Naive thymus-derived CD8-positive, alpha-beta T cell (primary cell): Measurements from ENCODE around the gene EEF1A1. TPM values are rescaled to one million over a fixed set of nuclear protein-coding genes. Genes with fewer than 3 reads are reported as not detected.
"Not testable (repeated sequence)": the region's sequence is repeated elsewhere in the genome, so short reads cannot be mapped to it uniquely, and the experiment has no call there.

ENCODE experiments used
- ATAC-seq, 2 donors: fragments of 150-1000 bp; cut with Tn5 transposase in 1 of 2; sonication (Bioruptor Pico), chemical (Tn5 transposase) in 1 of 2; 1 replicate in 1 of 2; 2 replicates in 1 of 2; pipeline ENCODE4 v1.10.0; 2021; ENCODE audit warnings: mild to moderate bottlenecking in 2 of 2, moderate library complexity in 2 of 2
- POLR2A ChIA-PET: fragments of 350-600 bp; sonication (Branson Sonifier 250); formaldehyde crosslinking; loops from one replicate; lab custom pipeline; 2021; ENCODE audit warnings: antibody characterized with exemption; lab: Charles Lee
- DNase-seq, 10 donors: peaks; one replicate each; pipeline versions ENCODE4 v3.0.0 to v3.0.0-alpha.2; 2020 to 2022
- H3K27ac Mint-ChIP-seq, 10 donors: one replicate each; pipeline ENCODE4 v1.8.0; 2020 to 2022; ENCODE audit warnings: mild to moderate bottlenecking in 10 of 10, mixed read lengths in 10 of 10, moderate library complexity in 4 of 10, inconsistent platforms in 1 of 10
- H3K27me3 Mint-ChIP-seq, 5 donors: one replicate each; pipeline ENCODE4 v1.8.0; 2021 to 2022; ENCODE audit warnings: mixed read lengths in 5 of 5
- H3K36me3 Mint-ChIP-seq, 3 donors: one replicate each; pipeline ENCODE4 v1.8.0; 2020 to 2022; ENCODE audit warnings: mixed read lengths in 3 of 3, mild to moderate bottlenecking in 2 of 3, inconsistent platforms in 1 of 3
- H3K4me1 Mint-ChIP-seq, 4 donors: one replicate each; pipeline ENCODE4 v1.8.0; 2021 to 2022; ENCODE audit warnings: mixed read lengths in 4 of 4
- H3K4me3 Mint-ChIP-seq, 10 donors: one replicate each; pipeline ENCODE4 v1.8.0; 2020 to 2022; ENCODE audit warnings: mild to moderate bottlenecking in 10 of 10, mixed read lengths in 10 of 10, moderate library complexity in 6 of 10, inconsistent platforms in 1 of 10
- H3K9me3 Mint-ChIP-seq, 9 donors: one replicate each; pipeline ENCODE4 v1.8.0; 2020 to 2022; ENCODE audit warnings: mixed read lengths in 9 of 9, mild to moderate bottlenecking in 3 of 9, inconsistent platforms in 1 of 9, moderate library complexity in 1 of 9
- polyA plus RNA-seq, 3 donors: library from polyadenylated mRNA; unstranded; fragments of 300-500 nt; fragmentation: Illumina TruSeq; gene quantifications; one replicate each; pipeline ENCODE4 v1.2.3, GENCODE V29; 2021
- total RNA-seq, 8 experiments: library from RNA in 2 of 8; stranded (reverse) in 2 of 8; gene quantifications; one replicate each; pipeline ENCODE4 v1.2.3 and lab custom pipeline; 2021 to 2026

Gene EEF1A1
- total RNA-seq (over 10,000 TPM; 14,584 to 14,776 TPM), polyA plus RNA-seq (over 10,000 TPM; 14,095 to 14,658 (median 14,646) TPM), total RNA-seq (lab: John Stamatoyannopoulos, UW) (13,643 to 19,460 (median 17,289) reads per million in 6 experiments)

DNA sequence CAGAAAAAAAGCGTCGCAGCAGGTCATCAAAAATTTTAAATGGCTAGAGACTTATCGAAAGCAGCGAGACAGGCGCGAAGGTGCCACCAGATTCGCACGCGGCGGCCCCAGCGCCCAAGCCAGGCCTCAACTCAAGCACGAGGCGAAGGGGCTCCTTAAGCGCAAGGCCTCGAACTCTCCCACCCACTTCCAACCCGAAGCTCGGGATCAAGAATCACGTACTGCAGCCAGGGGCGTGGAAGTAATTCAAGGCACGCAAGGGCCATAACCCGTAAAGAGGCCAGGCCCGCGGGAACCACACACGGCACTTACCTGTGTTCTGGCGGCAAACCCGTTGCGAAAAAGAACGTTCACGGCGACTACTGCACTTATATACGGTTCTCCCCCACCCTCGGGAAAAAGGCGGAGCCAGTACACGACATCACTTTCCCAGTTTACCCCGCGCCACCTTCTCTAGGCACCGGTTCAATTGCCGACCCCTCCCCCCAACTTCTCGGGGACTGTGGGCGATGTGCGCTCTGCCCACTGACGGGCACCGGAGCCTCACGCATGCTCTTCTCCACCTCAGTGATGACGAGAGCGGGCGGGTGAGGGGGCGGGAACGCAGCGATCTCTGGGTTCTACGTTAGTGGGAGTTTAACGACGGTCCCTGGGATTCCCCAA, at the start of gene EEF1A1:
TSS of gene EEF1A1 (minus strand) at position 345 of the 663 bp plus-strand sequence. CDS start 1,006 bp downstream, outside the sequence.
- POLR2A ChIA-PET: interaction anchor here (0.7 to 9.5 kb wide), 26 partner anchors 8 to 900 kb away, joined by 3 to 198 read pairs (median 5); partner anchors contain the start of genes MTO1 and SLC17A5
- H3K4me1 Mint-ChIP-seq: peaks cover 28 to 68% (median 63%) of the 10 kb centered on the region in 4 donors
- DNase-seq (peak; percentile 95 to 100 (median 99)), ATAC-seq (peak; percentile 74 to 79)
- peaks cover 17 to 52% (median 21%) of the 10 kb centered on the region in 3 donors for H3K36me3 Mint-ChIP-seq
- H3K4me3 Mint-ChIP-seq: peak within 1 kb of the TSS; percentile 90 to 98 (median 95)
- H3K9me3 Mint-ChIP-seq: peaks cover 0 to 6% (median 0%) of the 10 kb centered on the region in 9 donors
- H3K27ac Mint-ChIP-seq: peak within 1 kb of the TSS; percentile 95 to 99 (median 98)
- peaks cover 0 to 3% (median 0%) of the 10 kb centered on the region in 5 donors for H3K27me3 Mint-ChIP-seq

DNA sequence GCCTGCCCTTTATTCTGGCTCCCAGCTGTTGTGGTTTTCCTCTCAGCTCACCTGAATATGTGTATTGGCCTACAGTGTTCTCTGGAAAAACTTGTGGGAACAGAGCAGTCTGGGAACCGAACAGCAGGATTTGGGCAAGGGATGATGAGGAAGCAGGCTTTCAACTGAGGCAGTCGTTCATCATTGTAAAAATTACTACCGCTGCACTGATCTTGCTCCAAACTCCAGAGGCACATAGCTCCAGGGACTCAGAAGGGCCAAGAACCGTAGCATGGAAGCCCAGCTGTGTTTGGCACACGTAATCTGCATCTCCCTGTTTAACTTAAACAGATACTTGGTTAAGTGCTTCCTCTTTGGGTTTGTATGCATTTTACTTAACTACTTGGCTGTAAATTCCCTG, 48.3 kb upstream of the EEF1A1 start:
- DNase-seq: no peak
- Mint-ChIP-seq H3K4me1 (peaks cover 0 to 9% (median 6%) of the 10 kb centered on the region in 4 donors), H3K27ac (no peak overlapping the region), H3K36me3 (no peaks in the 10 kb centered on the region), H3K4me3 (no peak overlapping the region), H3K27me3 (no peaks in the 10 kb centered on the region), H3K9me3 (no peaks in the 10 kb centered on the region)
- POLR2A ChIA-PET: no interaction called here
- no peak for ATAC-seq

DNA sequence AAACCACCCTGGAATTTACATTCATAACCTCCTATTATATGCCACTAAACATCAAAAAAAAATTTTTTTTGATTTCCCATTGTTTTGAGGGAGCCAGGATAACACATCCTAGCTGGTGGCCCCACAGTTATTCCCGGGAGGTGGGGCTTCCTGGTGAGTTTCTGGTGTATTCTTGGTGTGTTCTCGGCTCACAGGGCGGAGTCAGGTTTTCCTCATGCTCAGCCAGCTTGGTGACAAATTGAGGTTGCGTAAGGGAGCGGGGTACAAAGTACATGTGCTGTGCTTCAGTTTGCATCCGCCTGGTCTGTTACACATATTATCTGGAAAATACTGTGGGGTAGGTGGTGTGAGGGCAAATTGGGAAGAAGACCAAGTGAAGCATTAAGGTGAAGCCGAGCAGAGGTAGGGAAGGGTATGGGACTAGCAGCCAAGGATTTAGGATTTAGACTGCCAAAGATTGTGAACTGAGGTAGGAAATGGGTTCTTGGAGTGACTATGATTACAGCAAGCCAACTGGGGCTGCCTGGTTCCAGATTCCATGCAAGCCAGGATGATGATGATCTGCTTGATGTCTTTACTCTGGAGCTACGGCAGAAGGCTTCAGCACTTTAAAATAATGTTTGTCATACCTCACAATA, 46.2 kb upstream of the EEF1A1 start:
- POLR2A ChIA-PET: interaction anchor here (1.6 kb wide), 1 partner anchor 45 kb away, joined by 5 read pairs; no protein-coding TSS in a partner anchor
- H3K4me1 Mint-ChIP-seq: peaks cover 0 to 9% (median 6%) of the 10 kb centered on the region in 4 donors
- no peak overlapping the region for H3K4me3 Mint-ChIP-seq
- H3K27me3 Mint-ChIP-seq: no peaks in the 10 kb centered on the region
- ATAC-seq (no peak), DNase-seq (no peak)
- no peaks in the 10 kb centered on the region for H3K36me3 Mint-ChIP-seq
- H3K27ac Mint-ChIP-seq: peak overlapping the region in 1 of 10 donors; percentile 46
- H3K9me3 Mint-ChIP-seq: no peaks in the 10 kb centered on the region

DNA sequence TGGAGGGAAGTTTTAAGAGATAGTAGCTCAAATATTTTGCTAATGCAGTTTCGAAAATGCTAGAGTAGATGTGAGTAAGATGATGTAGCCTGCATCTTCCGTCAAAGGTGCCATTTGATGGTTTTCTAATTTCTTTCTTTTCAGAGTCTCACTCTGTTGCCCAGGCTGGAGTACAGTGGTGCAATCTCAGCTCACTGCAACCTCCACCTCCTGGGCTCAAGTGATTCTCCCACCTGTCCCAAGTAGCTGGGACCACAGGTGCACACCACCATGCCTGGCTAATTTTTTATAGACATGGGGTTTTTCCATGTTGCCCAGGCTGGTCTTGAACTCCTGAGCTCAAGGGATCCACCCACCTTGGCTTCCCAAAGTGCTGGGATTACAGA, 45.6 kb upstream of the EEF1A1 start:
- POLR2A ChIA-PET: interaction anchor here (0.6 to 1.6 kb wide), 2 partner anchors 39 to 45 kb away, joined by 4 to 5 read pairs; no protein-coding TSS in a partner anchor
- not testable (repeated sequence) for DNase-seq, H3K27me3 Mint-ChIP-seq, ATAC-seq, H3K27ac Mint-ChIP-seq, H3K4me3 Mint-ChIP-seq, H3K36me3 Mint-ChIP-seq, H3K4me1 Mint-ChIP-seq, H3K9me3 Mint-ChIP-seq

DNA sequence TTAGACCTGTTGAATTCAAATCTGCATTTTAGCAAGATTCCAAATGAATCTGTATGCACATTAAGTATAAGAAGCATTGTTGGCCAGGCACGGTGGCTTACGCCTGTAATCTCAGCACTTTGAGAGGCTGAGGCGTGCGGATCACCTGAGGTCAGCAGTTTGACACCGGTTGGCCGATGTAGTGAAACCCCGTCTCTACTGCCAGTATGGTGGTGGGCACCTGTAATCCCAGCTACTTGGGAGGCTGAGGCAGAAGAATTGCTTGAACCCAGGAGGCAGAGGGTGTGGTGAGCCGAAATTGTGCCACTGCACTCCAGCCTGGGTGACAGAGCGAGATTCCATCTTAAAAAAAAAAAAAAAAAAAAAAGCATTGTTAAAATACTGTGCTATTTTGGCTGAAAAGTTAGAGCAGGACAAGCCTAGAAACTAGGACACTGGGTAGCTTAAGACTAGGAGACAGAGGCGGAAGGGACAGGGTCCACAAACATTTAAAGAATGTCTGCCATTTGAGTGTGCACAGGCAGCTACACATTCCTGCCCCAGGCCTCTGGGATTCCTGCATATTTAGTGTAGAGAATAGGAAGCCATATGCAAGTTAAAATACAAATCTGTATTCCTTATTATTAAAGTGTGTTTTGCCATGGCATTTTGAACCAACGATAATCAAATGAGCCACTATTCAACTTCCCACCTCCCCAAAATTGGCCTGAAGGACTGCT, 45.1 kb upstream of the EEF1A1 start:
- Mint-ChIP-seq H3K27me3 (no peaks in the 10 kb centered on the region), H3K4me1 (peaks cover 0 to 2% (median under 1%) of the 10 kb centered on the region in 4 donors), H3K27ac (peak overlapping the region in 1 of 10 donors; percentile 59), H3K9me3 (no peaks in the 10 kb centered on the region), H3K36me3 (no peaks in the 10 kb centered on the region), H3K4me3 (no peak overlapping the region)
- ATAC-seq (no peak), DNase-seq (no peak)
- POLR2A ChIA-PET: interaction anchor here (0.6 to 1.6 kb wide), 3 partner anchors 12 to 44 kb away, joined by 4 to 7 read pairs (median 5); no protein-coding TSS in a partner anchor

DNA sequence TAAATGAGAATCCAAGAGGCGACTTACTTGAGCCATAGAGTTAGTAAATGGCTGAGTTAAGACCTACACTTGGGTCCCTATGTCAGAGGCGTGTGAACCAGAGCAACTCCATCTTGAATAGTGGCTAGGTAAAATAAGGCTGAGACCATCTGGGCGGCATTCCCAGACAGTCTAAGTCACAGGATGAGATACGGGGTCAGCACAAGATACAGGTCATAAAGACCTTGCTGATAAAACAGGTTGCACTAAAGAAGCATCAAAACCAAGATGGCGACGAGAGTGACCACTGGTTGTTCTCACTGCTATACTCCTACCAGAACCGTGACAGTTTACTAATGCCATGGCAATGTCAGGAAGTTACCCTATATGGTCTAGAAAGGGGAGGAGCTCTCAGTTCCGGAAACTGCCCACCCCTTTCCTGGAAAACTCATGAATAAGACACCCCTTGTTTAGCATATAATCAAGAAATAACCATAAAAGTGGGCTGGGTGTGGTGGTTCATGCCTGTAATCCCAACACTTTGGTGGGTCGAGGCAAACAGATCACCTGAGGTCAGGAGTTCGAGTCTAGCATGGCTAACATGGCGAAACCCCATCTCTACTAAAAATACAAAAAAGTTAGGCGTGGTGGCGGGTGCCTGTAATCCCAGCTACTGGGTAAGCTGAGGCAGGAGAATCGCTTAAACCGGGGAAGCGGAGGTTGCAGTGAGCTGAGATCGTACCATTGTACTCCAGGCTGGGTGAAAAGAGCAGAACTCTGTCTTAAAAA, 43.9 kb upstream of the EEF1A1 start:
- no peaks in the 10 kb centered on the region for H3K9me3 Mint-ChIP-seq
- H3K27me3 Mint-ChIP-seq: no peaks in the 10 kb centered on the region
- ATAC-seq (no peak), DNase-seq (no peak)
- peaks cover 0 to 5% (median 0%) of the 10 kb centered on the region in 4 donors for H3K4me1 Mint-ChIP-seq
- H3K4me3 Mint-ChIP-seq: no peak overlapping the region
- POLR2A ChIA-PET: no interaction called here
- no peaks in the 10 kb centered on the region for H3K36me3 Mint-ChIP-seq
- H3K27ac Mint-ChIP-seq: no peak overlapping the region

DNA sequence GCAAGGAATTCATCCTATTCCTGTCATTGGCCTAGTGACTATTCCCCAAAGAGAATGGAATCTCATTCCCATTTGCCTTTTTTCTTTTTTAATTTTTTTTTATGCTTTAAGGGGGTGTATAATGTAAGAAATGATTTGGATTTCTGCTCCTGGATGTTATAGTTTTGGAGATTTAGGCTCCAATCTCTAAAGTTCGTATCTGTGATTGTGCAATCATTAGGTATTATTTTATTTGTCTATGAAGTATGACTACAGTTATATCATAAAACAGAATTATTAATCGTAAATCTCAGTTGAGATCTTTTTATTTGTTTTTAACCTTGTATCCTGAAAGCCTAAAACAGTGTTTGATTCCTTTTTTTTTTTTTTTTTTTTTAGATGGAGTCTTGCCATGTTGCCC, 41.7 kb upstream of the EEF1A1 start:
- Mint-ChIP-seq H3K27ac (no peak overlapping the region), H3K9me3 (no peaks in the 10 kb centered on the region), H3K4me3 (no peak overlapping the region), H3K27me3 (no peaks in the 10 kb centered on the region), H3K36me3 (no peaks in the 10 kb centered on the region), H3K4me1 (peaks cover 0 to 5% (median 0%) of the 10 kb centered on the region in 4 donors)
- DNase-seq: no peak
- POLR2A ChIA-PET: interaction anchor here (1.4 kb wide), 1 partner anchor 41 kb away, joined by 3 read pairs; the partner anchor contains the start of gene EEF1A1
- no peak for ATAC-seq

DNA sequence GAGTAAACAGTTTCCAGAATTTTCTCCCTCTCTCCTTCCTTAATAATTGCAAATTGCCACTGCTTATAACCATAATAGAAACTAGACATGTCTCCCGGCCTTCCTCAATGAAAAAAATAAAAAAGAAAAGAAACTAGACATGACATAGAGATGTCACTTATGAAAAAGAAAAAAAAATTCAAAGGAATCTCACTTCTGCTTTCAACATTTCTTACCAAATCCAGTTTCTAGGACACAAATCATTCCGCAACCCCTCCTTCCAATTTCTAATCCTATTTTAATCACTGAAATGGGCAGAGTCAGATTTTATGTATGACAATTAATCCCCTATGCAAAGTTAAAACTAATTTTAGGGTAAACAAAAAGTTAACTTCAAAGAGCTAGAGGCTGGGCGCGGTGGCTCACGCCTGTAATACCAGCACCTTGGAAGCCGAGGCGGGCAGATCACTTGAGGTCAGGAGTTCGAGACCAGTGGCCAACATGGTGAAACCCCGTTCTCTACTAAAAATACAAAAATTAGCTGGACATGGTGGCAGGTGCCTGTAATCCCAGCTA, 40.1 kb upstream of the EEF1A1 start:
- H3K4me1 Mint-ChIP-seq: peaks cover 0 to 3% (median 0%) of the 10 kb centered on the region in 4 donors
- no peak for ATAC-seq
- DNase-seq: no peak
- POLR2A ChIA-PET: interaction anchor here (1.4 kb wide), 1 partner anchor 39 kb away, joined by 3 read pairs; the partner anchor contains the start of gene EEF1A1
- H3K4me3 Mint-ChIP-seq: no peak overlapping the region
- H3K9me3 Mint-ChIP-seq: no peaks in the 10 kb centered on the region
- no peaks in the 10 kb centered on the region for H3K36me3 Mint-ChIP-seq
- H3K27me3 Mint-ChIP-seq: no peaks in the 10 kb centered on the region
- no peak overlapping the region for H3K27ac Mint-ChIP-seq

DNA sequence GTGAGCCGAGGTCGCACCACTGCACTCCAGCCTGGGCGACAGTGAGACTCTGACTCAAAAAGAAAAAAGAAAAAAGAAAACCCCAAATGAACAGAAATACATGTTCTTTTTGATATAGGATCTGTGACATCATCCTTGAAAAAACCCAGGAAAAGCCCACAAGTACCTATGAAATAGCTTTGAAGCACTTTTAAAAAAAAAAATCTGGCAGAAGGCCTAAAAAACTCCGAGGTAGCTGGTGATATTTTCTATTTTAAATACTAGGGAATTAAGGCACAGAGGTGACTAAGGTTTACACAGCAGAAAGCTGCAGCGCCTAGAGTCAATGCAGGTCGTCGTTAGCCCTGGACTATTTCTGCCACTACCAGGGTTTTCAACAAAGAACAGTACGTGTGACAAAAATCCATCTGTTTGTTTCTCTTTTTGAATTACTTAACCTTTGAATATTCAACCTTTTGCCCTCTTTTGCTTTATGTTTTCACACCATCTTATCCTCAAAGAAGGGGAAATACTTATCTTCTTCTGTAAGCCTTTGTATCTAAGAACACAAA, 39.4 kb upstream of the EEF1A1 start:
- Mint-ChIP-seq H3K9me3 (no peaks in the 10 kb centered on the region), H3K27me3 (no peaks in the 10 kb centered on the region), H3K27ac (no peak overlapping the region), H3K36me3 (no peaks in the 10 kb centered on the region), H3K4me3 (no peak overlapping the region), H3K4me1 (peaks cover 0 to 3% (median 0%) of the 10 kb centered on the region in 4 donors)
- DNase-seq (no peak), ATAC-seq (no peak)
- POLR2A ChIA-PET: no interaction called here

DNA sequence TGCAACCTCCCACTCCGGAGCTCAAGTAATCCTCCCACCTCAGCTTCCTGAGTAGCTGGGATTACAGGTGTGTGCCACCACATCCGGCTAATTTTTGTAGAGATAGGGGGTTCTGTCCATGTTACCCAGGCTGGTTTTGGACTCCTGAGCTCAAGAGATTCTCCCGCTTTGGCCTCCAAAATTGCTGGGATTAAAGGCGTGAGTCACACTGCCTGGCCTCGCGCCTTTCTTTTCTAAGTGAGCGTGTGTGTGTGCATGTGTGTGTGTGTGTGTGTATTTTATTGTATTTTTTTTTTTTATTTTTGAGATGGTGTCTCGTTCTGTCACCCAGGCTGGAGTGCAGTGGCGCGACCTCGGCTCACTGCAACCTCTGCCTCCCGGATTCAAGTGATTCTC, 38.6 kb upstream of the EEF1A1 start:
- H3K36me3 Mint-ChIP-seq, H3K4me1 Mint-ChIP-seq, ATAC-seq, H3K9me3 Mint-ChIP-seq, POLR2A ChIA-PET, DNase-seq, H3K27me3 Mint-ChIP-seq, H3K4me3 Mint-ChIP-seq: not testable (repeated sequence)
- H3K27ac Mint-ChIP-seq: peak overlapping the region in 1 of 10 donors; percentile 37

DNA sequence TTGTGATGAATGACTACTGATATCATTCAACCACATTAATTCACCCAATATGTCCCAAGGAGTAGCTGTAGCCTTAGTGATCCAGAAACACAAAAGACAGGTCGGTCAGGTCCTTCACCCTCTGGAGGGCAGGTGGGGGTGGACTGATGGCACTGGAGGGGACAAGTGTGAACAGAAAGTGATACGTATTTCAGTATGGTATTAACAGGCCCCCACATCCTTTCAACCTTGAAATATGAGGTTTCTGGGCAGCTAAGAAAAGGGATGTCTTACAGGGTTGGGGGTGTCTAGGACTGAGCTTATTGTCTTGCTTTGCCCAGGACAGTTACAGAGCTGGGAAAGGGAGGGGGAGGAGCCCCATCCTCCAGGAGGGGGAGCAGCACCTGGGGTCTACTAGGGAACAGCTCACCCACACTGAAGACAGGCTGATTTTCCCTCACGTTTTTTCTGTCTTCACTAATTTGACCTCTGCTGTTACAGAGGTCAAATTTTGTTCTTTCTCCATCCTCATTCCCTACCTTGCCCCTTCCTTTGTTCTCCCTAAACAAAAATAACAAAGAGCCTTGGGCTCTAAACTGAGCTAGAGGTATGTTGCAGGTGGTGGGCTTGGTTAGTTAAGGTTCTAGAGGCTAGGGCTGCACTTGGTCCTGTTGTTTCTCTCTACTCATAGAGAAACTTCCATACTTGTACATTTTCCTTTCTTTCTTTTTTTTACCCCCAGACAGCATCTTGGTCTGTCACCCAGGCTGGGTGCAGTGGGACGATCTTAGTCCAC, 38.0 kb upstream of the EEF1A1 start:
- POLR2A ChIA-PET: no interaction called here
- no peak for ATAC-seq
- Mint-ChIP-seq H3K36me3 (no peaks in the 10 kb centered on the region), H3K9me3 (no peaks in the 10 kb centered on the region), H3K27ac (peak overlapping the region in 1 of 10 donors; percentile 71), H3K4me3 (no peak overlapping the region), H3K4me1 (peaks cover 0 to 3% (median 0%) of the 10 kb centered on the region in 4 donors), H3K27me3 (no peaks in the 10 kb centered on the region)
- DNase-seq: no peak
